Lower leg skin (tissue), 3 donors: ENCODE results near the gene KRT86.

Experiments used
- CTCF ChIP-seq, 3 donors: fragments of 450-650 bp; IDR thresholded peaks; one replicate each; pipeline ENCODE4 v1.5.1; 2016; ENCODE audit warnings: antibody characterized with exemption in 3 of 3, mild to moderate bottlenecking in 3 of 3, moderate library complexity in 2 of 3
- POLR2A ChIP-seq, 2 donors: fragments of 450-650 bp; IDR thresholded peaks; one replicate each; pipeline ENCODE4 v1.6.1; 2016 to 2017; ENCODE audit warnings: antibody characterized with exemption in 2 of 2, mild to moderate bottlenecking in 1 of 2, moderate library complexity in 1 of 2

GRCh38 chr12:52252728-52253343 lies 21.6 kb upstream of the KRT86 start:
- no peak for TF ChIP-seq CTCF (IDR thresholded peaks at IDR 0.05)
- TF ChIP-seq POLR2A (IDR thresholded peaks at IDR 0.05) = no peak
